Smooth muscle cell (in vitro differentiated cells): ENCODE data around the gene SPRED2. TPM values are rescaled to one million over a fixed set of nuclear protein-coding genes. Genes with fewer than 3 reads are reported as not detected.

Experiments
- DNase-seq: peaks from one replicate; lab custom pipeline; 2025; ENCODE audit not compliant: unreplicated experiment; lab: John Stamatoyannopoulos, UW
- H2AFZ ChIP-seq: fragments of 200-600 bp; sonication (generic); 2 replicates; pipeline ENCODE4 v1.6.0; 2016; ENCODE audit warnings: antibody characterized with exemption, low read depth, mild to moderate bottlenecking
- H3F3A ChIP-seq: fragments of 200-600 bp; sonication (generic); 2 replicates; pipeline ENCODE4 v1.6.0; 2017; ENCODE audit warnings: antibody characterized with exemption, low read depth
- H3K27ac ChIP-seq: fragments of 200-600 bp; sonication (generic); 2 replicates; pipeline ENCODE4 v1.5.1; 2016; ENCODE audit warnings: low read depth, mild to moderate bottlenecking
- H3K27me3 ChIP-seq: fragments of 200-600 bp; sonication (generic); 2 replicates; pipeline ENCODE4 v1.6.1; 2016; ENCODE audit warnings: low read depth, mild to moderate bottlenecking
- H3K36me3 ChIP-seq: fragments of 200-600 bp; sonication (generic); 2 replicates; pipeline ENCODE4 v1.5.1; 2016; ENCODE audit warnings: low read depth
- H3K4me1 ChIP-seq: fragments of 200-600 bp; sonication (generic); 2 replicates; pipeline ENCODE4 v1.5.1; 2016; ENCODE audit warnings: low read depth
- H3K4me2 ChIP-seq: fragments of 200-600 bp; sonication (generic); 2 replicates; pipeline ENCODE4 v1.6.0; 2016; ENCODE audit warnings: mild to moderate bottlenecking
- H3K4me3 ChIP-seq: fragments of 200-600 bp; sonication (generic); 2 replicates; pipeline ENCODE4 v1.5.1; 2016; ENCODE audit warnings: mild to moderate bottlenecking
- H3K79me2 ChIP-seq: fragments of 200-600 bp; sonication (generic); 2 replicates; pipeline ENCODE4 v1.6.0; 2016; ENCODE audit warnings: low read depth, mild to moderate bottlenecking
- H3K9ac ChIP-seq: fragments of 200-600 bp; sonication (generic); 2 replicates; pipeline ENCODE4 v1.6.0; 2016; ENCODE audit warnings: low read depth
- H3K9me3 ChIP-seq: fragments of 200-600 bp; sonication (generic); replicated peaks from 2 replicates; pipeline ENCODE4 v1.5.1; 2016; ENCODE audit warnings: low read depth
- H4K20me1 ChIP-seq: fragments of 200-600 bp; sonication (generic); 2 replicates; pipeline ENCODE4 v1.6.0; 2016; ENCODE audit warnings: low read depth
- CTCF ChIP-seq: fragments of 200-600 bp; sonication (generic); IDR thresholded peaks from 2 replicates; pipeline ENCODE4 v1.5.1; 2017; ENCODE audit warnings: borderline replicate concordance, mild to moderate bottlenecking, antibody characterized with exemption; ENCODE audit not compliant: insufficient read depth, poor library complexity, severe bottlenecking
- WGBS: methylation state at CpG from one replicate; pipeline ENCODE4 v1.1.7; 2016; ENCODE audit warnings: low lambda C conversion rate; 5-methylcytosine and 5-hydroxymethylcytosine counted together
- polyA plus RNA-seq: library from polyadenylated mRNA; unstranded; fragments of >200 nt; fragmentation: Nextera tagmentation; extraction: Ambion mirVana; gene quantifications from 2 replicates; pipeline ENCODE4 v1.2.1, GENCODE V29; 2016
- total RNA-seq: library from RNA; depleted of rRNA; stranded (reverse); fragments of >200 nt; gene quantifications from 2 replicates; pipeline ENCODE4 v1.2.3, GENCODE V29; 2014

Gene SPRED2
- total and polyA plus RNA-seq, 2 experiments from 2014 or later, result 18.3 to 23.7 TPM

GRCh38 chr2:65379223-65379622, 53.2 kb downstream of the SPRED2 start:
- peaks cover 90% of the 10 kb centered on the region for H4K20me1 ChIP-seq
- H3K27me3 ChIP-seq, result no peaks in the 10 kb centered on the region
- peaks cover 9% of the 10 kb centered on the region for H3F3A ChIP-seq
- no peak for DNase-seq
- TF ChIP-seq CTCF, result no peak
- H3K4me2 ChIP-seq, result no peak overlapping the region
- no peak overlapping the region for H3K9ac ChIP-seq
- H3K27ac ChIP-seq, result peak overlapping the region; percentile 68
- WGBS, result 100% methylated on average over 2 of the region's 2 CpGs
- peaks cover 65% of the 10 kb centered on the region for H3K79me2 ChIP-seq
- H3K36me3 ChIP-seq, result no peaks in the 10 kb centered on the region
- no peak overlapping the region for H2AFZ ChIP-seq
- H3K9me3 ChIP-seq, result no peaks in the 10 kb centered on the region
- H3K4me1 ChIP-seq, result peaks cover 24% of the 10 kb centered on the region
- no peak overlapping the region for H3K4me3 ChIP-seq

- peaks cover 6% of the 10 kb centered on the region for H3F3A ChIP-seq
- no peaks in the 10 kb centered on the region for H3K9me3 ChIP-seq
- DNase-seq, result no peak
- 87% methylated on average over 4 of the region's 4 CpGs for WGBS
- H3K4me3 ChIP-seq, result no peak overlapping the region
- no peak overlapping the region for H2AFZ ChIP-seq
- no peak for TF ChIP-seq CTCF
- no peaks in the 10 kb centered on the region for H3K36me3 ChIP-seq
- no peak overlapping the region for H3K9ac ChIP-seq
- H3K4me1 ChIP-seq, result peaks cover 28% of the 10 kb centered on the region
- peaks cover 71% of the 10 kb centered on the region for H3K79me2 ChIP-seq
- peaks cover 90% of the 10 kb centered on the region for H4K20me1 ChIP-seq
- peak overlapping the region; percentile 45 for H3K4me2 ChIP-seq
- H3K27ac ChIP-seq, result peak overlapping the region; percentile 74
- no peaks in the 10 kb centered on the region for H3K27me3 ChIP-seq
These were observed 54.1 kb downstream of the SPRED2 start for GRCh38 chr2:65378290-65378689.

GRCh38 chr2:65377556-65378192, 54.7 kb downstream of the SPRED2 start:
- Histone ChIP-seq H3K36me3 (no peaks in the 10 kb centered on the region), H3F3A (peaks cover 5% of the 10 kb centered on the region), H3K27me3 (no peaks in the 10 kb centered on the region), H3K4me2 (peak overlapping the region; percentile 68), H3K4me3 (no peak overlapping the region), H3K79me2 (peaks cover 77% of the 10 kb centered on the region), H2AFZ (no peak overlapping the region), H3K27ac (peak overlapping the region; percentile 74), H3K9me3 (no peaks in the 10 kb centered on the region), H3K4me1 (peaks cover 27% of the 10 kb centered on the region), H4K20me1 (peaks cover 92% of the 10 kb centered on the region), H3K9ac (no peak overlapping the region)
- TF ChIP-seq CTCF, result no peak
- DNase-seq, result no peak
- 7% methylated on average over 5 of the region's 5 CpGs for WGBS

GRCh38 chr2:65375723-65376122, 56.7 kb downstream of the SPRED2 start:
- DNase-seq, result no peak
- H3K4me1 ChIP-seq, result peaks cover 41% of the 10 kb centered on the region
- H3K4me3 ChIP-seq, result no peak overlapping the region
- no peaks in the 10 kb centered on the region for H3K36me3 ChIP-seq
- no peak for TF ChIP-seq CTCF
- WGBS, result 91% methylated on average over 4 of the region's 4 CpGs
- H3F3A ChIP-seq, result peaks cover 5% of the 10 kb centered on the region
- H3K4me2 ChIP-seq, result no peak overlapping the region
- H3K27me3 ChIP-seq, result no peaks in the 10 kb centered on the region
- no peak overlapping the region for H2AFZ ChIP-seq
- H3K27ac ChIP-seq, result no peak overlapping the region
- peaks cover 85% of the 10 kb centered on the region for H3K79me2 ChIP-seq
- H4K20me1 ChIP-seq, result peaks cover 92% of the 10 kb centered on the region
- H3K9me3 ChIP-seq, result no peaks in the 10 kb centered on the region
- no peak overlapping the region for H3K9ac ChIP-seq
